ENCODE measurements around the gene DCBLD1. TPM values are rescaled to one million over a fixed set of nuclear protein-coding genes. Genes with fewer than 3 reads are reported as not detected.

The DCBLD1 gene
- polyA plus RNA-seq, 1 donor (not counting 4 experiments of a cell fraction or from before 2014, with no cell fraction given) = 21.7 TPM

DNA sequence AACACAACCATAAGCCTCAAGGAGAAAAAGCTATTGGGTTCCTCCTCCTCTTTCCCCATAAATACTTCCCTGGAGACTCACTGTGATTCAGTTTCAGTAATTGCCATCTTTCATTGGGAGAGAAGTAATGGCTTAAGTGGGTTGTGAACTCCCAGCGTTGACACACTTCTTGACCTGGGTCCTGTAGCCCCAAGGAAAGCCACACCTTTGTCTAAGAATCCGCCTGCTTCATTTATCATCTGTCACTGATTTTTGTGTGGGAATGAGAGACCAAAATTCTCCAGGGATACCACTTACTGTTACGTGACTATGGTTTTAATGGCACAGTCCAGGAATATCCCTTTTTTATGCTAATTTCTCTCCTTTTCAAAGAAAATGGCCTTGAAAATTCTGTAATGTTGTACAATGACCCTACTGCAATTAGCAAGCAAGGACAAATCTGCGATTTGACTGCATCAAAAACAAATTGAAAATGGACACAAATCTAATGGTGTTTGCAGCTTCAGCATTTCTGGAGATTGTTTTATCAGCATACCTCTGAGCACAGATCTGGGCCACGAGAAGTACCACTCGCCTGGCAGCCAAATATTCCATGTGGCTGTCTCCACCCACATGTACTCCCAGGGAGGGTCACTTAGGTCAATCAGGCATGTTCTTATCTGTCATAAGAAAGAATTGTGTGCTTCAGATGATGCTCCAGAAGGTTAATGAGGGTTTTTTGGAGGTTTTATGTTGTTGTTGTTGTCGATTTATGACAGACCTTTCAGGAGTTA, 29.8 kb downstream of the DCBLD1 start:
- dilution Hi-C loops (cut with MboI; ENCODE audit: extremely low pct_ligation_motif_present, low sequenced_read_pairs) = no loop called here
- peaks cover 4% of the 10 kb centered on the region for H3K79me2 ChIP-seq (ENCODE audit: control insufficient read depth, insufficient read depth, low read length)
- no peak overlapping the region for H3K4me2 ChIP-seq (ENCODE audit: control insufficient read depth, extremely low read depth, insufficient read depth, low read depth, low read length)

GRCh38 chr6:117512987-117513573, 30.6 kb downstream of the DCBLD1 start:
- no peaks in the 10 kb centered on the region for H3K9me1 ChIP-seq (ENCODE audit: control insufficient read depth, extremely low read depth, insufficient read depth, low read length)
- peaks cover 25% of the 10 kb centered on the region for H3K4me1 ChIP-seq (ENCODE audit: control insufficient read depth, extremely low read depth, insufficient read depth, low read length)
- TF ChIP-seq EZH2 (IDR thresholded peaks at IDR 0.05; ENCODE audit: low read length) = no peak
- no peak for TF ChIP-seq CTCF (optimal IDR thresholded peaks at IDR 0.05 in 1 of 3, IDR thresholded peaks at IDR 0.05 in 1 of 3, conservative IDR thresholded peaks at IDR 0.05 in 1 of 3; ENCODE audit: extremely low read depth in 1 of 3, insufficient read depth in 2 of 3, low read length in 3 of 3)
- H2AFZ ChIP-seq (ENCODE audit: control insufficient read depth, low read length) = no peak overlapping the region
- FAIRE-seq (no peak), DNase-seq (ENCODE audit: low read depth, low spot score) (no peak)
- H3K9me3 ChIP-seq (ENCODE audit: control insufficient read depth, low read depth, low read length) = no peaks in the 10 kb centered on the region
- H3K79me2 ChIP-seq (ENCODE audit: control insufficient read depth, insufficient read depth, low read length) = peaks cover 4% of the 10 kb centered on the region
- H3K27me3 ChIP-seq (ENCODE audit: control insufficient read depth, extremely low read depth, insufficient read depth, low read length) = no peaks in the 10 kb centered on the region
- H3K27ac ChIP-seq (ENCODE audit: control insufficient read depth, insufficient read depth, low read length) = no peak overlapping the region
- H3K4me3 ChIP-seq (ENCODE audit: control insufficient read depth in 2 of 3, extremely low read depth in 1 of 3, insufficient read depth in 2 of 3, low read depth in 1 of 3, low read length in 3 of 3) = no peak overlapping the region
- no peak overlapping the region for H3K9ac ChIP-seq (ENCODE audit: control insufficient read depth, extremely low read depth, insufficient read depth, low read length)
- no peak overlapping the region for H3K4me2 ChIP-seq (ENCODE audit: control insufficient read depth, extremely low read depth, insufficient read depth, low read depth, low read length)
- H3K36me3 ChIP-seq (ENCODE audit: control insufficient read depth in 2 of 2, extremely low read depth in 1 of 2, insufficient read depth in 2 of 2, low read length in 2 of 2) = peaks cover 0 to 3% of the 10 kb centered on the region in 2 experiments
- dilution Hi-C loops (cut with MboI; ENCODE audit: extremely low pct_ligation_motif_present, low sequenced_read_pairs) = no loop called here
- H4K20me1 ChIP-seq (ENCODE audit: control insufficient read depth, extremely low read depth, insufficient read depth, low read length) = no peaks in the 10 kb centered on the region

More for the DNA sequence above, 29.8 kb downstream of the DCBLD1 start:
- no peak overlapping the region for H2AFZ ChIP-seq (ENCODE audit: control insufficient read depth, low read length)
- H3K9me3 ChIP-seq (ENCODE audit: control insufficient read depth, low read depth, low read length) = no peaks in the 10 kb centered on the region
- TF ChIP-seq CTCF (optimal IDR thresholded peaks at IDR 0.05 in 1 of 3, IDR thresholded peaks at IDR 0.05 in 1 of 3, conservative IDR thresholded peaks at IDR 0.05 in 1 of 3; ENCODE audit: extremely low read depth in 1 of 3, insufficient read depth in 2 of 3, low read length in 3 of 3) (no peak), EZH2 (IDR thresholded peaks at IDR 0.05; ENCODE audit: low read length) (no peak)
- H3K4me1 ChIP-seq (ENCODE audit: control insufficient read depth, extremely low read depth, insufficient read depth, low read length) = peaks cover 25% of the 10 kb centered on the region
- H3K4me3 ChIP-seq (ENCODE audit: control insufficient read depth in 2 of 3, extremely low read depth in 1 of 3, insufficient read depth in 2 of 3, low read depth in 1 of 3, low read length in 3 of 3) = no peak overlapping the region
- FAIRE-seq (peak; percentile 34), DNase-seq (ENCODE audit: low read depth, low spot score) (no peak)
- H3K9ac ChIP-seq (ENCODE audit: control insufficient read depth, extremely low read depth, insufficient read depth, low read length) = no peak overlapping the region
- no peaks in the 10 kb centered on the region for H3K9me1 ChIP-seq (ENCODE audit: control insufficient read depth, extremely low read depth, insufficient read depth, low read length)
- peaks cover 0 to 3% of the 10 kb centered on the region in 2 experiments for H3K36me3 ChIP-seq (ENCODE audit: control insufficient read depth in 2 of 2, extremely low read depth in 1 of 2, insufficient read depth in 2 of 2, low read length in 2 of 2)
- no peaks in the 10 kb centered on the region for H4K20me1 ChIP-seq (ENCODE audit: control insufficient read depth, extremely low read depth, insufficient read depth, low read length)
- no peaks in the 10 kb centered on the region for H3K27me3 ChIP-seq (ENCODE audit: control insufficient read depth, extremely low read depth, insufficient read depth, low read length)
- H3K27ac ChIP-seq (ENCODE audit: control insufficient read depth, insufficient read depth, low read length) = no peak overlapping the region

All from keratinocyte (primary cell).